H9 (cell line): ENCODE measurements around the gene CD52. TPM values are rescaled to one million over a fixed set of nuclear protein-coding genes. Genes with fewer than 3 reads are reported as not detected.

Experiments used
- DNase-seq: peaks from one replicate; pipeline ENCODE4 v3.0.0-alpha.2; 2017
- H2AFZ ChIP-seq: one replicate; pipeline ENCODE4 v1.6.1; 2013; ENCODE audit warnings: mild to moderate bottlenecking, low read length, control low read depth, moderate library complexity
- H2AK5ac ChIP-seq: 2 replicates; pipeline ENCODE4 v1.6.1; 2013; ENCODE audit warnings: low read length, control low read depth, mixed read lengths; ENCODE audit not compliant: insufficient read length
- H2BK120ac ChIP-seq: one replicate; pipeline ENCODE4 v1.6.1; 2013; ENCODE audit warnings: low read depth, mild to moderate bottlenecking, low read length, control low read depth, inconsistent platforms; ENCODE audit not compliant: poor library complexity, severe bottlenecking
- H2BK12ac ChIP-seq: 2 replicates; pipeline ENCODE4 v1.6.1; 2013; ENCODE audit warnings: low read length, control low read depth, mixed read lengths, low read depth; ENCODE audit not compliant: insufficient read length
- H2BK15ac ChIP-seq: 2 replicates; pipeline ENCODE4 v1.6.1; 2013; ENCODE audit warnings: low read depth, low read length, control low read depth
- H2BK20ac ChIP-seq: one replicate; pipeline ENCODE4 v1.6.1; 2013; ENCODE audit warnings: low read depth, mild to moderate bottlenecking, low read length, control low read depth, inconsistent platforms; ENCODE audit not compliant: poor library complexity, severe bottlenecking
- H2BK5ac ChIP-seq: 2 replicates; pipeline ENCODE4 v1.6.1; 2013; ENCODE audit warnings: low read length, control low read depth, mixed read lengths; ENCODE audit not compliant: insufficient read length
- H3K14ac ChIP-seq: 2 replicates; pipeline ENCODE4 v1.6.1; 2013; ENCODE audit warnings: low read length, control low read depth; ENCODE audit not compliant: insufficient read depth
- H3K18ac ChIP-seq: 2 replicates; pipeline ENCODE4 v1.6.1; 2013; ENCODE audit warnings: low read depth, mild to moderate bottlenecking, mixed read lengths, low read length, control low read depth; ENCODE audit not compliant: insufficient read length
- H3K23ac ChIP-seq: 2 replicates; pipeline ENCODE4 v1.6.1; 2013; ENCODE audit warnings: low read length, control low read depth, mixed read lengths, low read depth; ENCODE audit not compliant: insufficient read length
- H3K23me2 ChIP-seq: 2 replicates; pipeline ENCODE4 v1.6.1; 2013; ENCODE audit warnings: low read depth, mild to moderate bottlenecking, mixed read lengths, low read length, control low read depth; ENCODE audit not compliant: insufficient read length, poor library complexity, severe bottlenecking
- H3K27ac ChIP-seq: 2 replicates; pipeline ENCODE4 v1.5.1; 2013; ENCODE audit warnings: low read length, control low read depth, mixed read lengths, low read depth; ENCODE audit not compliant: insufficient read length
- H3K27me3 ChIP-seq: 2 replicates; pipeline ENCODE4 v1.6.1; 2013; ENCODE audit warnings: low read length, control low read depth, inconsistent platforms; ENCODE audit not compliant: insufficient read depth
- H3K4ac ChIP-seq: 2 replicates; pipeline ENCODE4 v1.6.1; 2013; ENCODE audit warnings: low read depth, mild to moderate bottlenecking, control low read depth, inconsistent platforms, low read length, moderate library complexity
- H3K4me1 ChIP-seq: 2 replicates; pipeline ENCODE4 v1.6.1; 2013; ENCODE audit warnings: low read length, control low read depth, inconsistent platforms; ENCODE audit not compliant: insufficient read depth
- H3K4me2 ChIP-seq: 2 replicates; pipeline ENCODE4 v1.6.1; 2013; ENCODE audit warnings: low read length, control low read depth, mixed read lengths; ENCODE audit not compliant: insufficient read length, insufficient read depth
- H3K56ac ChIP-seq: 2 replicates; pipeline ENCODE4 v1.6.1; 2013; ENCODE audit warnings: low read depth, mild to moderate bottlenecking, mixed read lengths, low read length, control low read depth; ENCODE audit not compliant: insufficient read length
- H3K79me1 ChIP-seq: 2 replicates; pipeline ENCODE4 v1.6.1; 2013; ENCODE audit warnings: low read depth, mild to moderate bottlenecking, moderate library complexity, low read length, control low read depth, inconsistent platforms; ENCODE audit not compliant: insufficient read depth, poor library complexity, severe bottlenecking
- H3K79me2 ChIP-seq: 2 replicates; pipeline ENCODE4 v1.6.1; 2013; ENCODE audit warnings: low read length, control low read depth, inconsistent platforms; ENCODE audit not compliant: insufficient read depth
- H3K9ac ChIP-seq: 2 replicates; pipeline ENCODE4 v1.6.1; 2013; ENCODE audit warnings: low read length, control low read depth, mixed read lengths; ENCODE audit not compliant: insufficient read length; ENCODE audit errors: extremely low read depth
- H3K9me3 ChIP-seq: one replicate; pipeline ENCODE4 v1.6.1; 2013; ENCODE audit warnings: low read depth, low read length, inconsistent platforms; ENCODE audit not compliant: control insufficient read depth
- H3T11ph ChIP-seq: one replicate; pipeline ENCODE4 v1.6.1; 2013; ENCODE audit warnings: mild to moderate bottlenecking, low read length, control low read depth, inconsistent platforms
- H4K20me1 ChIP-seq: one replicate; pipeline ENCODE4 v1.6.1; 2013; ENCODE audit not compliant: control insufficient read depth, insufficient read length, insufficient read depth
- H4K5ac ChIP-seq: 2 replicates; pipeline ENCODE4 v1.6.1; 2013; ENCODE audit warnings: low read depth, mild to moderate bottlenecking, mixed read lengths, low read length, control low read depth; ENCODE audit not compliant: insufficient read length
- H4K8ac ChIP-seq: replicated peaks from 2 replicates; pipeline ENCODE4 v1.6.1; 2013; ENCODE audit warnings: low read length, control low read depth, mixed read lengths, low read depth; ENCODE audit not compliant: insufficient read length
- H4K91ac ChIP-seq: 2 replicates; pipeline ENCODE4 v1.6.1; 2013; ENCODE audit warnings: low read depth, mild to moderate bottlenecking, moderate library complexity, mixed read lengths, low read length, control low read depth; ENCODE audit not compliant: insufficient read length
- H3K27ac Mint-ChIP-seq, 3 experiments: 2 replicates in 2 of 3; 3 replicates in 1 of 3; pipeline ENCODE4 v1.8.0; 2020 to 2021; ENCODE audit warnings: mixed read lengths in 3 of 3, mild to moderate bottlenecking in 1 of 3, moderate library complexity in 1 of 3
- H3K27me3 Mint-ChIP-seq: 2 replicates; pipeline ENCODE4 v1.8.0; 2021; ENCODE audit warnings: low read depth, mild to moderate bottlenecking, moderate library complexity, mixed read lengths
- H3K36me3 Mint-ChIP-seq, 3 experiments: 2 replicates in 2 of 3; 3 replicates in 1 of 3; pipeline ENCODE4 v1.8.0; 2020 to 2021; ENCODE audit warnings: low read depth in 3 of 3, mixed read lengths in 3 of 3; ENCODE audit not compliant: insufficient read depth in 1 of 3
- H3K4me1 Mint-ChIP-seq, 2 experiments: 2 replicates each; pipeline ENCODE4 v1.8.0; 2020; ENCODE audit warnings: mixed read lengths in 2 of 2
- H3K4me3 Mint-ChIP-seq, 2 experiments: 2 replicates in 1 of 2; 3 replicates in 1 of 2; pipeline ENCODE4 v1.8.0; 2020 to 2021; ENCODE audit warnings: mild to moderate bottlenecking in 2 of 2, mixed read lengths in 2 of 2, moderate library complexity in 1 of 2
- H3K9me3 Mint-ChIP-seq, 2 experiments: 2 replicates in 1 of 2; 3 replicates in 1 of 2; pipeline ENCODE4 v1.8.0; 2020; ENCODE audit warnings: mild to moderate bottlenecking in 2 of 2, mixed read lengths in 2 of 2, moderate library complexity in 1 of 2
- WGBS: extraction: QIAGEN DNeasy Blood & Tissue Kit; methylation state at CpG from one replicate; pipeline ENCODE4 v1.1.7; 2013; ENCODE audit warnings: missing lambda C conversion rate, low lambda C conversion rate, mixed read lengths; ENCODE audit not compliant: insufficient read length; ENCODE audit errors: extremely low coverage; 5-methylcytosine and 5-hydroxymethylcytosine counted together
- long read RNA-seq: library from polyadenylated mRNA; unstranded; transcript quantifications from one replicate; pipeline ENCODE4 v2.0.0, GENCODE V29; 2020
- total RNA-seq: library from RNA; stranded (reverse); gene quantifications from 2 replicates; pipeline ENCODE4 v1.2.1, GENCODE V29; 2021
- TF ChIP-seq, protein P1 (sequence below): fragments of 200-600 bp; sonication (generic); conservative IDR thresholded peaks from 3 replicates; pipeline ENCODE4 v1.8.0; 2021; ENCODE audit warnings: antibody characterized with exemption, mild to moderate bottlenecking

Gene CD52
- 3.8 and 4.1 TPM in 2 replicates for total RNA-seq
- long read RNA-seq, partial matches to known transcripts = 0 of 1 reads
- long read RNA-seq, other reads (novel, unspliced or antisense) = 0 of 1 reads

- Mint-ChIP-seq H3K27ac (peak within 1 kb of the TSS; percentile 44 to 78 (median 68); a peak in 5 of 7 replicates), H3K4me3 (peak within 1 kb of the TSS in 1 of 2 experiments; percentile 11; a peak in 3 of 5 replicates), H3K36me3 (peaks cover 5 to 16% (median 8%) of the 10 kb centered on the region in 3 experiments; a peak in 6 of 7 replicates), H3K27me3 (peaks cover 1% of the 10 kb centered on the region; the same call in 1 of the 2 replicates), H3K4me1 (peaks cover 34 to 50% of the 10 kb centered on the region in 2 experiments), H3K9me3 (no peaks in the 10 kb centered on the region)
- Histone ChIP-seq H2AK5ac (no peak within 1 kb of the TSS), H3K4ac (no peak within 1 kb of the TSS), H4K5ac (no peak within 1 kb of the TSS), H3K23me2 (no peaks in the 10 kb centered on the region), H2BK20ac (no peak within 1 kb of the TSS), H3K18ac (no peak within 1 kb of the TSS), H3K79me1 (no peaks in the 10 kb centered on the region), H3K27ac (no peak within 1 kb of the TSS), H3K9ac (no peak within 1 kb of the TSS), H3K9me3 (no peaks in the 10 kb centered on the region), H2BK15ac (no peak within 1 kb of the TSS), H2BK12ac (no peak within 1 kb of the TSS), H4K91ac (no peak within 1 kb of the TSS), H3K14ac (no peak within 1 kb of the TSS), H3K4me1 (no peaks in the 10 kb centered on the region), H2BK5ac (no peak within 1 kb of the TSS), H3K23ac (no peak within 1 kb of the TSS), H3K79me2 (no peaks in the 10 kb centered on the region), H3T11ph (no peak within 1 kb of the TSS), H3K27me3 (no peaks in the 10 kb centered on the region), H3K56ac (no peak within 1 kb of the TSS), H4K8ac (no peak within 1 kb of the TSS), H2BK120ac (no peak within 1 kb of the TSS), H4K20me1 (no peaks in the 10 kb centered on the region), H2AFZ (no peak within 1 kb of the TSS), H3K4me2 (no peak within 1 kb of the TSS)
- WGBS = no CpG with 5 or more reads among the region's 12 CpGs
- DNase-seq = peak; percentile 78
- TF ChIP-seq, protein P1, sequence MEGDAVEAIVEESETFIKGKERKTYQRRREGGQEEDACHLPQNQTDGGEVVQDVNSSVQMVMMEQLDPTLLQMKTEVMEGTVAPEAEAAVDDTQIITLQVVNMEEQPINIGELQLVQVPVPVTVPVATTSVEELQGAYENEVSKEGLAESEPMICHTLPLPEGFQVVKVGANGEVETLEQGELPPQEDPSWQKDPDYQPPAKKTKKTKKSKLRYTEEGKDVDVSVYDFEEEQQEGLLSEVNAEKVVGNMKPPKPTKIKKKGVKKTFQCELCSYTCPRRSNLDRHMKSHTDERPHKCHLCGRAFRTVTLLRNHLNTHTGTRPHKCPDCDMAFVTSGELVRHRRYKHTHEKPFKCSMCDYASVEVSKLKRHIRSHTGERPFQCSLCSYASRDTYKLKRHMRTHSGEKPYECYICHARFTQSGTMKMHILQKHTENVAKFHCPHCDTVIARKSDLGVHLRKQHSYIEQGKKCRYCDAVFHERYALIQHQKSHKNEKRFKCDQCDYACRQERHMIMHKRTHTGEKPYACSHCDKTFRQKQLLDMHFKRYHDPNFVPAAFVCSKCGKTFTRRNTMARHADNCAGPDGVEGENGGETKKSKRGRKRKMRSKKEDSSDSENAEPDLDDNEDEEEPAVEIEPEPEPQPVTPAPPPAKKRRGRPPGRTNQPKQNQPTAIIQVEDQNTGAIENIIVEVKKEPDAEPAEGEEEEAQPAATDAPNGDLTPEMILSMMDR = no peak
Measured at GRCh38 chr1:26317612-26318337, at the start of gene CD52. CD52 (plus strand) TSS chr1:26317958; CDS start chr1:26318018, 60 bp downstream.
